HepG2 (cell line): ENCODE results near the gene RGL1.

Experiments
- BRD4 ChIP-seq: sonication (generic); formaldehyde crosslinking; IDR thresholded peaks from 2 replicates; pipeline ENCODE4 v1.4.0; 2020; ENCODE audit warnings: missing genetic modification reagents
- HNRNPUL1 ChIP-seq: fragments of 200-400 bp; formaldehyde crosslinking; IDR thresholded peaks from 2 replicates; pipeline ENCODE4 v1.6.1; 2017; ENCODE audit warnings: low read depth, mild to moderate bottlenecking, low read length, moderate library complexity
- MED1 ChIP-seq: sonication (generic); formaldehyde crosslinking; IDR thresholded peaks from 2 replicates; pipeline ENCODE4 v1.4.0; 2020; ENCODE audit warnings: missing genetic modification reagents
- NCOA2 ChIP-seq: sonication (generic); formaldehyde crosslinking; IDR thresholded peaks from 2 replicates; pipeline ENCODE4 v1.8.0; 2022; ENCODE audit warnings: inconsistent platforms
- SETDB1 ChIP-seq: sonication (generic); formaldehyde crosslinking; IDR thresholded peaks from 2 replicates; pipeline ENCODE4 v1.5.1; 2020; ENCODE audit warnings: missing genetic modification reagents, mild to moderate bottlenecking, borderline replicate concordance
- TOPORS ChIP-seq: sonication (generic); formaldehyde crosslinking; IDR thresholded peaks from 2 replicates; pipeline ENCODE4 v1.8.0; 2023; ENCODE audit warnings: mild to moderate bottlenecking, missing genetic modification reagents
- UBTF ChIP-seq: sonication (generic); formaldehyde crosslinking; IDR thresholded peaks from 2 replicates; pipeline ENCODE4 v1.4.0; 2020; ENCODE audit warnings: mild to moderate bottlenecking, missing genetic modification reagents
- ZBTB20 ChIP-seq: sonication (generic); formaldehyde crosslinking; IDR thresholded peaks from 2 replicates; pipeline ENCODE4 v1.8.1; 2023; ENCODE audit warnings: missing genetic modification reagents, low read depth, mild to moderate bottlenecking, borderline replicate concordance
- TF ChIP-seq, protein P1 (sequence below): sonication (generic); formaldehyde crosslinking; IDR thresholded peaks from 2 replicates; pipeline ENCODE4 v1.5.1; 2020; ENCODE audit warnings: mild to moderate bottlenecking, missing genetic modification reagents, moderate library complexity
- TF ChIP-seq, protein P2 (sequence below), 2 experiments: IDR thresholded peaks; 2 replicates each; pipeline ENCODE4 v1.6.1; 2011 to 2012; ENCODE audit warnings: low read length in 2 of 2, borderline replicate concordance in 1 of 2, low read depth in 1 of 2, mild to moderate bottlenecking in 1 of 2, moderate library complexity in 1 of 2
- TF ChIP-seq, protein P3 (sequence below): IDR thresholded peaks from 2 replicates; pipeline ENCODE4 v1.6.1; 2012; ENCODE audit warnings: low read depth, low read length, improper control_type of control experiment
- TF ChIP-seq, protein P4 (sequence below): sonication (generic); formaldehyde crosslinking; IDR thresholded peaks from 2 replicates; pipeline ENCODE4 v1.5.0; 2020; ENCODE audit warnings: mild to moderate bottlenecking, missing genetic modification reagents, moderate library complexity

DNA sequence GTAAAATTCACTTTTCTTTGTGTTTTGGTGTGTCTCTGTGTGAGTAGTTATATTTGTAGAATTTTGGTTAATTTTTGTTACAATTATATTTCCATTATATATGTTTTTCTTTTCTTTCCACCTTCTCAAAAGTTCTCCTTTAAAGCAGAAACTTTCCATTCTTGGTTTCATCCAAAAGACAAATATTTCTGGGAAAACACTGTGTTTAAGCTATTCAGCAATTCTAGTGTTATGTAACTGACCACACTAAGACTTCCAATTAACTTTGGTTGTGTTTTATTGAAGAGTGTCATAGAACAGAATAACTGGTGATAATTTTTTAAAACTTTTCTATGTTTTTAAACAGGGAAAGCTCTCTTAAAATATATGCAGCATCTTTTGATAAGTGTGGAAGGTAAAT, 13.6 kb upstream of the RGL1 start:
- TF ChIP-seq TOPORS (CRISPR knock-in tag) = no peak
- TF ChIP-seq, protein P1, sequence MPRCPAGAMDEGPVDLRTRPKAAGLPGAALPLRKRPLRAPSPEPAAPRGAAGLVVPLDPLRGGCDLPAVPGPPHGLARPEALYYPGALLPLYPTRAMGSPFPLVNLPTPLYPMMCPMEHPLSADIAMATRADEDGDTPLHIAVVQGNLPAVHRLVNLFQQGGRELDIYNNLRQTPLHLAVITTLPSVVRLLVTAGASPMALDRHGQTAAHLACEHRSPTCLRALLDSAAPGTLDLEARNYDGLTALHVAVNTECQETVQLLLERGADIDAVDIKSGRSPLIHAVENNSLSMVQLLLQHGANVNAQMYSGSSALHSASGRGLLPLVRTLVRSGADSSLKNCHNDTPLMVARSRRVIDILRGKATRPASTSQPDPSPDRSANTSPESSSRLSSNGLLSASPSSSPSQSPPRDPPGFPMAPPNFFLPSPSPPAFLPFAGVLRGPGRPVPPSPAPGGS = no peak
- no peak for TF ChIP-seq UBTF (CRISPR knock-in tag)
- no peak for TF ChIP-seq ZBTB20
- no peak for TF ChIP-seq SETDB1 (CRISPR knock-in tag)
- TF ChIP-seq, protein P2, sequence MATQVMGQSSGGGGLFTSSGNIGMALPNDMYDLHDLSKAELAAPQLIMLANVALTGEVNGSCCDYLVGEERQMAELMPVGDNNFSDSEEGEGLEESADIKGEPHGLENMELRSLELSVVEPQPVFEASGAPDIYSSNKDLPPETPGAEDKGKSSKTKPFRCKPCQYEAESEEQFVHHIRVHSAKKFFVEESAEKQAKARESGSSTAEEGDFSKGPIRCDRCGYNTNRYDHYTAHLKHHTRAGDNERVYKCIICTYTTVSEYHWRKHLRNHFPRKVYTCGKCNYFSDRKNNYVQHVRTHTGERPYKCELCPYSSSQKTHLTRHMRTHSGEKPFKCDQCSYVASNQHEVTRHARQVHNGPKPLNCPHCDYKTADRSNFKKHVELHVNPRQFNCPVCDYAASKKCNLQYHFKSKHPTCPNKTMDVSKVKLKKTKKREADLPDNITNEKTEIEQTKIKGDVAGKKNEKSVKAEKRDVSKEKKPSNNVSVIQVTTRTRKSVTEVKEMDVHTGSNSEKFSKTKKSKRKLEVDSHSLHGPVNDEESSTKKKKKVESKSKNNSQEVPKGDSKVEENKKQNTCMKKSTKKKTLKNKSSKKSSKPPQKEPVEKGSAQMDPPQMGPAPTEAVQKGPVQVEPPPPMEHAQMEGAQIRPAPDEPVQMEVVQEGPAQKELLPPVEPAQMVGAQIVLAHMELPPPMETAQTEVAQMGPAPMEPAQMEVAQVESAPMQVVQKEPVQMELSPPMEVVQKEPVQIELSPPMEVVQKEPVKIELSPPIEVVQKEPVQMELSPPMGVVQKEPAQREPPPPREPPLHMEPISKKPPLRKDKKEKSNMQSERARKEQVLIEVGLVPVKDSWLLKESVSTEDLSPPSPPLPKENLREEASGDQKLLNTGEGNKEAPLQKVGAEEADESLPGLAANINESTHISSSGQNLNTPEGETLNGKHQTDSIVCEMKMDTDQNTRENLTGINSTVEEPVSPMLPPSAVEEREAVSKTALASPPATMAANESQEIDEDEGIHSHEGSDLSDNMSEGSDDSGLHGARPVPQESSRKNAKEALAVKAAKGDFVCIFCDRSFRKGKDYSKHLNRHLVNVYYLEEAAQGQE (IDR thresholded peaks at IDR 0.05; ENCODE audit: borderline replicate concordance in 1 of 2, low read depth in 1 of 2, low read length in 2 of 2) = no peak
- TF ChIP-seq, protein P3, sequence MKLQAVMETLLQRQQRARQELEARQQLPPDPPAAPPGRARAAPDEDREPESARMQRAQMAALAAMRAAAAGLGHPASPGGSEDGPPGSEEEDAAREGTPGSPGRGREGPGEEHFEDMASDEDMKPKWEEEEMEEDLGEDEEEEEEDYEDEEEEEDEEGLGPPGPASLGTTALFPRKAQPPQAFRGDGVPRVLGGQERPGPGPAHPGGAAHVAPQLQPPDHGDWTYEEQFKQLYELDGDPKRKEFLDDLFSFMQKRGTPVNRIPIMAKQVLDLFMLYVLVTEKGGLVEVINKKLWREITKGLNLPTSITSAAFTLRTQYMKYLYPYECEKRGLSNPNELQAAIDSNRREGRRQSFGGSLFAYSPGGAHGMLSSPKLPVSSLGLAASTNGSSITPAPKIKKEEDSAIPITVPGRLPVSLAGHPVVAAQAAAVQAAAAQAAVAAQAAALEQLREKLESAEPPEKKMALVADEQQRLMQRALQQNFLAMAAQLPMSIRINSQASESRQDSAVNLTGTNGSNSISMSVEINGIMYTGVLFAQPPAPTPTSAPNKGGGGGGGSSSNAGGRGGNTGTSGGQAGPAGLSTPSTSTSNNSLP = no peak
- no peak for TF ChIP-seq NCOA2 (CRISPR knock-in tag)
- no peak for TF ChIP-seq HNRNPUL1
- no peak for TF ChIP-seq MED1
- no peak for TF ChIP-seq BRD4 (CRISPR knock-in tag)
- TF ChIP-seq, protein P4, sequence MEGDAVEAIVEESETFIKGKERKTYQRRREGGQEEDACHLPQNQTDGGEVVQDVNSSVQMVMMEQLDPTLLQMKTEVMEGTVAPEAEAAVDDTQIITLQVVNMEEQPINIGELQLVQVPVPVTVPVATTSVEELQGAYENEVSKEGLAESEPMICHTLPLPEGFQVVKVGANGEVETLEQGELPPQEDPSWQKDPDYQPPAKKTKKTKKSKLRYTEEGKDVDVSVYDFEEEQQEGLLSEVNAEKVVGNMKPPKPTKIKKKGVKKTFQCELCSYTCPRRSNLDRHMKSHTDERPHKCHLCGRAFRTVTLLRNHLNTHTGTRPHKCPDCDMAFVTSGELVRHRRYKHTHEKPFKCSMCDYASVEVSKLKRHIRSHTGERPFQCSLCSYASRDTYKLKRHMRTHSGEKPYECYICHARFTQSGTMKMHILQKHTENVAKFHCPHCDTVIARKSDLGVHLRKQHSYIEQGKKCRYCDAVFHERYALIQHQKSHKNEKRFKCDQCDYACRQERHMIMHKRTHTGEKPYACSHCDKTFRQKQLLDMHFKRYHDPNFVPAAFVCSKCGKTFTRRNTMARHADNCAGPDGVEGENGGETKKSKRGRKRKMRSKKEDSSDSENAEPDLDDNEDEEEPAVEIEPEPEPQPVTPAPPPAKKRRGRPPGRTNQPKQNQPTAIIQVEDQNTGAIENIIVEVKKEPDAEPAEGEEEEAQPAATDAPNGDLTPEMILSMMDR (CRISPR knock-in tag) = no peak
